HCT116 (cell line): Measurements from ENCODE around the gene SH2B3. TPM values are rescaled to one million over a fixed set of nuclear protein-coding genes. Genes with fewer than 3 reads are reported as not detected.

Experiments
- ATAC-seq: fragments of 200-7000 bp; cut with Tn5 transposase; 2 replicates; pipeline ENCODE4 v1.9.1; 2020; ENCODE audit warnings: mild to moderate bottlenecking, moderate library complexity
- BruUV-seq: library from RNA; stranded (reverse); fragments of 400-500 nt; replicated peaks from 2 replicates; lab custom pipeline; 2021; lab: Mats Ljungman, UMichigan
- CTCF ChIA-PET: fragments of 300-600 bp; sonication (Branson Sonifier 250); formaldehyde crosslinking; loops from one replicate; lab custom pipeline; 2021; ENCODE audit warnings: antibody characterized with exemption; lab: Charles Lee
- POLR2A ChIA-PET: fragments of 300-600, 350-600 bp; sonication (Branson Sonifier 250); formaldehyde crosslinking; loops from one replicate; lab custom pipeline; 2021; ENCODE audit warnings: antibody characterized with exemption; lab: Charles Lee
- RAD21 ChIA-PET, 2 experiments: fragments of 300-600 bp; sonication (Branson Sonifier 250); formaldehyde crosslinking; loops; one replicate each; lab custom pipeline; 2023; ENCODE audit warnings: low total read pairs in 2 of 2; ENCODE audit not compliant: uncharacterized antibody in 2 of 2, unreplicated experiment in 2 of 2, low non-redundant PET in 1 of 2; lab: Charles Lee
- DNase-seq: peaks from one replicate; pipeline ENCODE4 v3.0.0-alpha.2; 2010; ENCODE audit warnings: low read depth, low spot score
- H2AFZ ChIP-seq: fragments of 200-600 bp; shearing (Covaris generic), sonication (generic); 2 replicates; pipeline ENCODE4 v1.6.1; 2017; ENCODE audit warnings: low read depth, mixed run types, mixed read lengths, antibody characterized with exemption, low read length; ENCODE audit not compliant: poor library complexity, severe bottlenecking
- H3K27ac ChIP-seq: 2 replicates; pipeline ENCODE4 v1.5.1; 2012; ENCODE audit warnings: low read depth, low read length
- H3K27me3 ChIP-seq: fragments of 200-600 bp; sonication (generic); 2 replicates; pipeline ENCODE4 v1.6.1; 2016; ENCODE audit warnings: mixed run types, low read length, mixed read lengths; ENCODE audit not compliant: insufficient read depth
- H3K36me3 ChIP-seq, 2 experiments: fragments of 200-500 bp in 1 of 2; fragments of 200-600 bp in 1 of 2; sonication (Bioruptor generic) in 1 of 2; sonication (generic) in 1 of 2; 2 replicates each; pipeline versions ENCODE4 v1.5.1 to v1.6.1; 2014 to 2016; ENCODE audit warnings: low read length in 2 of 2, inconsistent platforms in 1 of 2, mixed read lengths in 1 of 2, mixed run types in 1 of 2; ENCODE audit not compliant: insufficient read depth in 2 of 2, control insufficient read depth in 1 of 2
- H3K4me1 ChIP-seq, 2 experiments: fragments of 200-600 bp in 1 of 2; sonication (generic) in 1 of 2; 2 replicates each; pipeline versions ENCODE4 v1.5.1 to v1.6.1; 2012 to 2017; ENCODE audit warnings: low read length in 2 of 2, inconsistent platforms in 1 of 2, mild to moderate bottlenecking in 1 of 2, mixed read lengths in 1 of 2, mixed run types in 1 of 2, moderate library complexity in 1 of 2; ENCODE audit not compliant: insufficient read depth in 2 of 2, control insufficient read depth in 1 of 2
- H3K4me2 ChIP-seq: fragments of 200-600 bp; sonication (generic); 2 replicates; pipeline ENCODE4 v1.6.1; 2017; ENCODE audit warnings: mixed run types, low read length, mixed read lengths
- H3K4me3 ChIP-seq, 2 experiments: fragments of 200-600 bp in 1 of 2; sonication (generic) in 1 of 2; replicated peaks in 1 of 2; 2 replicates each; pipeline ENCODE4 v1.5.1; 2011 to 2016; ENCODE audit warnings: low read length in 2 of 2, control low read depth in 1 of 2, low read depth in 1 of 2, mild to moderate bottlenecking in 1 of 2, mixed read lengths in 1 of 2, mixed run types in 1 of 2
- H3K79me2 ChIP-seq: fragments of 200-600 bp; sonication (generic); 2 replicates; pipeline ENCODE4 v1.6.1; 2017; ENCODE audit warnings: mild to moderate bottlenecking, mixed run types, low read length, moderate library complexity, mixed read lengths; ENCODE audit not compliant: insufficient read depth
- H3K9ac ChIP-seq: fragments of 200-600 bp; sonication (generic); 2 replicates; pipeline ENCODE4 v1.6.1; 2016; ENCODE audit warnings: low read length, mixed read lengths
- H3K9me2 ChIP-seq: fragments of 200-600 bp; sonication (generic), shearing (Covaris generic); 2 replicates; pipeline ENCODE4 v1.6.1; 2017; ENCODE audit warnings: mixed run types, mild to moderate bottlenecking, moderate library complexity; ENCODE audit not compliant: insufficient read depth
- H3K9me3 ChIP-seq, 2 experiments: fragments of 200-500 bp in 1 of 2; fragments of 200-600 bp in 1 of 2; sonication (Bioruptor generic) in 1 of 2; sonication (generic) in 1 of 2; 2 replicates each; pipeline ENCODE4 v1.6.1; 2014 to 2017; ENCODE audit warnings: low read length in 2 of 2, mixed read lengths in 2 of 2, inconsistent platforms in 1 of 2, low read depth in 1 of 2, mild to moderate bottlenecking in 1 of 2, mixed run types in 1 of 2, moderate library complexity in 1 of 2; ENCODE audit not compliant: control insufficient read depth in 1 of 2, insufficient read depth in 1 of 2
- H4K20me1 ChIP-seq: fragments of 200-600 bp; sonication (generic), shearing (Covaris generic); 2 replicates; pipeline ENCODE4 v1.6.1; 2017; ENCODE audit warnings: mixed run types, mild to moderate bottlenecking, moderate library complexity; ENCODE audit not compliant: insufficient read depth
- ATF3 ChIP-seq: IDR thresholded peaks from 2 replicates; pipeline ENCODE4 v1.6.1; 2012
- CBX3 ChIP-seq: IDR thresholded peaks from 2 replicates; pipeline ENCODE4 v1.6.1; 2012; ENCODE audit warnings: low read depth
- CEBPB ChIP-seq: IDR thresholded peaks from 2 replicates; pipeline ENCODE4 v1.6.1; 2012; ENCODE audit warnings: low read depth
- POLR2A ChIP-seq: IDR thresholded peaks from 2 replicates; pipeline ENCODE4 v1.7.0; 2011; ENCODE audit warnings: borderline replicate concordance; ENCODE audit not compliant: insufficient read depth, insufficient read length; ENCODE audit errors: extremely low read depth
- POLR2AphosphoS5 ChIP-seq: IDR thresholded peaks from 2 replicates; pipeline ENCODE4 v1.6.1; 2011; ENCODE audit warnings: mild to moderate bottlenecking, low read depth, low read length, moderate library complexity
- SP1 ChIP-seq: IDR thresholded peaks from 2 replicates; pipeline ENCODE4 v1.6.1; 2012; ENCODE audit warnings: low read depth
- SRF ChIP-seq: IDR thresholded peaks from 2 replicates; pipeline ENCODE4 v1.6.1; 2012; ENCODE audit warnings: low read depth
- TCF7L2 ChIP-seq: IDR thresholded peaks from 2 replicates; pipeline ENCODE4 v1.7.0; 2011; ENCODE audit warnings: borderline replicate concordance, inconsistent platforms; ENCODE audit not compliant: insufficient read depth, insufficient read length; ENCODE audit errors: extremely low read depth
- YY1 ChIP-seq: IDR thresholded peaks from 2 replicates; pipeline ENCODE4 v1.6.1; 2011; ENCODE audit warnings: low read length, low read depth, moderate library complexity, mild to moderate bottlenecking; ENCODE audit not compliant: insufficient replicate concordance; ENCODE audit errors: extremely low read depth
- ZFX ChIP-seq: fragments of 450-650 bp; IDR thresholded peaks from 2 replicates; pipeline ENCODE4 v1.6.1; 2017
- ZNF274 ChIP-seq: fragments of 200-500 bp; sonication (Bioruptor generic); IDR thresholded peaks from 2 replicates; pipeline ENCODE4 v1.6.1; 2014; ENCODE audit warnings: mild to moderate bottlenecking, low read depth, low read length, inconsistent platforms
- intact Hi-C: fragments of 100-400 bp; cut with micrococcal nuclease; formaldehyde crosslinking; loops from 2 replicates; pipeline ENCODE4 v1.10.0; 2022
- total RNA-seq: library from RNA; stranded (reverse); gene quantifications from one replicate; pipeline ENCODE4 v1.2.1, GENCODE V29; 2021; ENCODE audit not compliant: unreplicated experiment
- TF ChIP-seq, protein P1 (sequence below), 3 experiments: fragments of 200-600 bp in 1 of 3; sonication (generic) in 1 of 3; IDR thresholded peaks in 2 of 3; conservative IDR thresholded peaks in 1 of 3; 2 replicates each; pipeline ENCODE4 v1.5.1; 2012 to 2017; ENCODE audit warnings: low read depth in 2 of 3, low read length in 2 of 3, antibody characterized with exemption in 1 of 3, borderline replicate concordance in 1 of 3, control low read depth in 1 of 3, mild to moderate bottlenecking in 1 of 3, mixed read lengths in 1 of 3, mixed run types in 1 of 3, moderate library complexity in 1 of 3; ENCODE audit not compliant: insufficient read depth in 1 of 3
- TF ChIP-seq, protein P2 (sequence below): IDR thresholded peaks from 2 replicates; pipeline ENCODE4 v1.6.1; 2012; ENCODE audit warnings: low read depth
- TF ChIP-seq, protein P3 (sequence below): IDR thresholded peaks from 2 replicates; pipeline ENCODE4 v1.6.1; 2012

Gene SH2B3
- total RNA-seq, 1 experiment from 2014 or later = 17.3 TPM

DNA sequence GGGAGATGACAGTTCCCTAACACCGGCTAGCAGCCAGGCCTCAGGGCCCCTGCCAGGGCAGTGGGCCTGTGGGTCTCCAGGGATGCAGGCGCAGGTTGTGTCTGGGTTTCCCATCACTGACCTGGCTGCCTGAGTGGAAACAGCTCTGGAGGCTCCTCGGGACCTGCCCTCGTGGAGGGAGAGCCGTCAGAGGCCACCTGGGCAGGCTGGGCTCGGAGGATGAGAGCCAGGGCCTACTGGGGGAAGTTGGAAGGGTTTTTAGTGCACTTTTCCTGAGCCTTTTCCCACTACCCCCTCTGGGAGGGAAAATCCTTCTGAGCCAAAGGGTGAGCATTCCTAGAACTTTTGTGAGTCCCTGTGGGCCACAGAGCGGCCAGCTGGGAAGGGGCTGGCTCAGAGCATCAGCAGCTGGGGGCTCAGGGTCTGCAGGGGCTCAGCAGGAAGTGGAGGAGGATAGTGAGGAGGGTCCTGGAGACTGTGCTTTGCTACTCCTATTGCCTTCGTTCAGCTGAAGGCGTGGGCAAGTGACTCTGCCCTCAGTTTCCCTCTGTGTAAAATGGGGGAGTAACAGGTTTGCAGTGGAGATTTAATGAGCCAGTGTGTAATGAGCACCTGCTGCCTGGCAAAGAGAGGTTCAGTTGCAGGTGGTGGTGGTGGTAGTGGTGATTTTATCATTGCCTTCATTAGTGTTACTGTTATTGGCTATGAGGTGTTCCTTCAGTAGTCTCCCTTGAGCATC, 1.8 kb downstream of the SH2B3 start:
- Histone ChIP-seq H4K20me1 (no peaks in the 10 kb centered on the region), H3K4me2 (peak overlapping the region; percentile 99), H3K4me3 (peak overlapping the region; percentile 84 to 91), H3K79me2 (peaks cover 40% of the 10 kb centered on the region), H3K9me2 (no peaks in the 10 kb centered on the region), H3K27me3 (no peaks in the 10 kb centered on the region), H2AFZ (no peak overlapping the region)
- CTCF ChIA-PET = no interaction called here
- BruUV-seq = no TSS peak
- intact Hi-C loops = no loop called here
- TF ChIP-seq ZFX (no peak), POLR2A (no peak), SP1 (no peak), CBX3 (no peak), POLR2AphosphoS5 (no peak), CEBPB (no peak), TCF7L2 (no peak), SRF (no peak), YY1 (no peak), ATF3 (no peak), ZNF274 (no peak)
- TF ChIP-seq, protein P1, sequence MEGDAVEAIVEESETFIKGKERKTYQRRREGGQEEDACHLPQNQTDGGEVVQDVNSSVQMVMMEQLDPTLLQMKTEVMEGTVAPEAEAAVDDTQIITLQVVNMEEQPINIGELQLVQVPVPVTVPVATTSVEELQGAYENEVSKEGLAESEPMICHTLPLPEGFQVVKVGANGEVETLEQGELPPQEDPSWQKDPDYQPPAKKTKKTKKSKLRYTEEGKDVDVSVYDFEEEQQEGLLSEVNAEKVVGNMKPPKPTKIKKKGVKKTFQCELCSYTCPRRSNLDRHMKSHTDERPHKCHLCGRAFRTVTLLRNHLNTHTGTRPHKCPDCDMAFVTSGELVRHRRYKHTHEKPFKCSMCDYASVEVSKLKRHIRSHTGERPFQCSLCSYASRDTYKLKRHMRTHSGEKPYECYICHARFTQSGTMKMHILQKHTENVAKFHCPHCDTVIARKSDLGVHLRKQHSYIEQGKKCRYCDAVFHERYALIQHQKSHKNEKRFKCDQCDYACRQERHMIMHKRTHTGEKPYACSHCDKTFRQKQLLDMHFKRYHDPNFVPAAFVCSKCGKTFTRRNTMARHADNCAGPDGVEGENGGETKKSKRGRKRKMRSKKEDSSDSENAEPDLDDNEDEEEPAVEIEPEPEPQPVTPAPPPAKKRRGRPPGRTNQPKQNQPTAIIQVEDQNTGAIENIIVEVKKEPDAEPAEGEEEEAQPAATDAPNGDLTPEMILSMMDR (IDR thresholded peaks at IDR 0.05 in 2 of 3, conservative IDR thresholded peaks at IDR 0.05 in 1 of 3; ENCODE audit: borderline replicate concordance in 1 of 3, insufficient read depth in 1 of 3, low read depth in 2 of 3, low read length in 2 of 3) = no peak
- TF ChIP-seq, protein P2, sequence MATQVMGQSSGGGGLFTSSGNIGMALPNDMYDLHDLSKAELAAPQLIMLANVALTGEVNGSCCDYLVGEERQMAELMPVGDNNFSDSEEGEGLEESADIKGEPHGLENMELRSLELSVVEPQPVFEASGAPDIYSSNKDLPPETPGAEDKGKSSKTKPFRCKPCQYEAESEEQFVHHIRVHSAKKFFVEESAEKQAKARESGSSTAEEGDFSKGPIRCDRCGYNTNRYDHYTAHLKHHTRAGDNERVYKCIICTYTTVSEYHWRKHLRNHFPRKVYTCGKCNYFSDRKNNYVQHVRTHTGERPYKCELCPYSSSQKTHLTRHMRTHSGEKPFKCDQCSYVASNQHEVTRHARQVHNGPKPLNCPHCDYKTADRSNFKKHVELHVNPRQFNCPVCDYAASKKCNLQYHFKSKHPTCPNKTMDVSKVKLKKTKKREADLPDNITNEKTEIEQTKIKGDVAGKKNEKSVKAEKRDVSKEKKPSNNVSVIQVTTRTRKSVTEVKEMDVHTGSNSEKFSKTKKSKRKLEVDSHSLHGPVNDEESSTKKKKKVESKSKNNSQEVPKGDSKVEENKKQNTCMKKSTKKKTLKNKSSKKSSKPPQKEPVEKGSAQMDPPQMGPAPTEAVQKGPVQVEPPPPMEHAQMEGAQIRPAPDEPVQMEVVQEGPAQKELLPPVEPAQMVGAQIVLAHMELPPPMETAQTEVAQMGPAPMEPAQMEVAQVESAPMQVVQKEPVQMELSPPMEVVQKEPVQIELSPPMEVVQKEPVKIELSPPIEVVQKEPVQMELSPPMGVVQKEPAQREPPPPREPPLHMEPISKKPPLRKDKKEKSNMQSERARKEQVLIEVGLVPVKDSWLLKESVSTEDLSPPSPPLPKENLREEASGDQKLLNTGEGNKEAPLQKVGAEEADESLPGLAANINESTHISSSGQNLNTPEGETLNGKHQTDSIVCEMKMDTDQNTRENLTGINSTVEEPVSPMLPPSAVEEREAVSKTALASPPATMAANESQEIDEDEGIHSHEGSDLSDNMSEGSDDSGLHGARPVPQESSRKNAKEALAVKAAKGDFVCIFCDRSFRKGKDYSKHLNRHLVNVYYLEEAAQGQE = no peak
- TF ChIP-seq, protein P3, sequence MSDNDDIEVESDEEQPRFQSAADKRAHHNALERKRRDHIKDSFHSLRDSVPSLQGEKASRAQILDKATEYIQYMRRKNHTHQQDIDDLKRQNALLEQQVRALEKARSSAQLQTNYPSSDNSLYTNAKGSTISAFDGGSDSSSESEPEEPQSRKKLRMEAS = no peak
- TF ChIP-seq, all 23 proteins: peak for 0
- ATAC-seq (no peak), DNase-seq (no peak)
- Histone ChIP-seq H3K27ac (peak overlapping the region; percentile 3; the same call in 1 of the 2 replicates), H3K9me3 (no peaks in the 10 kb centered on the region), H3K36me3 (no peaks in the 10 kb centered on the region), H3K9ac (no peak overlapping the region), H3K4me1 (peaks cover 29 to 68% of the 10 kb centered on the region in 2 experiments)
- POLR2A ChIA-PET = no interaction called here
- RAD21 ChIA-PET = no interaction called here
